ENCODE measurements around the gene GP2.

Gene GP2

DNA sequence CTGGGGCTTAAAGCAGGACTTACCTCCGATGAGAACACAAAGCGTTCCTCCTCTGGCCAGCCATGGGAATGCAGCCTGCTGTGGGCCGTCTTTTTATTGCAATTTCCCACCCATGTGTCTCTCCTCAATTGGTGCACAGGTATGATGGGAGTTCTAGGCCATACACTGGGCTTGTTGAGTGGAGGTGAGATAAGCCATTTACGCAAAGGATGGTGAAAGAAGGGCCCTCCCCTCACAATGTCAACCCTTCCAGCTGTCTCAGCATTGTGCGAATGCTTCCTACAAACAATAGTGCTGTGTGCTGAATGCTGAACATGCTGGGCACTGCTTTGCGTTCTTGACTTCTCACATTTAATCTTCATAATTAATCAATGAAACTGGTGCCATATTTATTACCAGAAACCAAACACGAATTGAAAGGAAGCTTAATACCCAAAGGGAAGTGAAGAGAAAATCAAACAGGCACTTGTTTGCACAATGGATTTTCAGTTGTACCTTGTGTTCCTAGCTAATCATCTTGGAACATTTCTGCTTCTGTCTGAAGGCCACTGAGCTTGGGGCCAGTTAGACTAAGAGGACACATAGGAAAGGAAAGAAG, at the start of gene GP2:
GP2 (minus strand) TSS at position 70 of the 598 bp plus-strand sequence. CDS start 1,082 bp downstream, outside the sequence.
- DNase-seq (ENCODE audit: low read depth), result no peak

DNA sequence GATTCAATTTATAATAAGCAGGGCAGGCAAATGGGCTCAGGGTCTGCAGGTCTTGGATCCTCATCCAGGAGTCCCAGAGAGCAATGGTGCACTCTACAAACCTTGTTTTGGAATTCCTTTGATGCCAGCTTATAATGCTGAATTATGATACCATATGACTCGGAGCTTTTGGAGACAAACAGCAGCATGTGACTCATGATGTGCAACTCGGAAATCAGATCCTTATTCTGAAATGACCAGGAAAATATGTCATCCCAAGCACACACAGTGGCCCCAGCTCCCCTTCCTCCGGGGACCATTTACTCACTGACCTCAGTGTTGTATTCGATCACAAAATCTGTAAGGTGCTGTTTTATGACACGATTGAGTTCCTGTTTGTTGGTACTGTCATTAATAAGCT, 45.4 kb upstream of the GP2 start:
- DNase-seq (ENCODE audit: low read depth), result no peak

DNA sequence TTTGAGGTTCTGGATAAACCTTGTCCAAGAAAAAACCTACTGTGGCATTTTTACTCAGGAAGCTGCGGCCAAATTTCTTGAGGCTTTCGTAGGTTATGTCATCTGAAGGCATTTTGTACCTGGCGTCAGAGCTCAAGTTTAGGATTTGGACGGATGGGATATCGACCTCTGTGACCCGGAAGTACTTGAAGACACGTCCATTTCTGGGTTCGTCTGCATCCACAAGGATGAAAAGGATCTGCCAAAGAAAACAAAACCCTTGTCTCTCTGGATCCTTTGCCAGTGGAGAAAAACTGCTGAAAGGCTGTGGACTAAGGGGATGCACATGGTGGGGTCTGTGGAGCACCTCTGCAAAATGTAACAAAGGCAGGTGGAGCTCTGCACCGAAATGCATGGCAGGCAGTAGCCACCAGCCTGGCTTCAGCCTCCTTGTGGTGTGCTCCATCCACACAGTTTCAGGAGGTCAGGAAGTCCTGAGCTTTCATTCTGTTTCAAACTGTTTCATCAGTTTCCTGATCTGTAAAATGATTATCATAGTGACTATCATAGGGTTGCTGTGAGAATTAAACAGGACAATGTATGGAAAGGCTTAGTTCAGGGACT, 42.2 kb upstream of the GP2 start:
- no peak for DNase-seq (ENCODE audit: low read depth)

DNA sequence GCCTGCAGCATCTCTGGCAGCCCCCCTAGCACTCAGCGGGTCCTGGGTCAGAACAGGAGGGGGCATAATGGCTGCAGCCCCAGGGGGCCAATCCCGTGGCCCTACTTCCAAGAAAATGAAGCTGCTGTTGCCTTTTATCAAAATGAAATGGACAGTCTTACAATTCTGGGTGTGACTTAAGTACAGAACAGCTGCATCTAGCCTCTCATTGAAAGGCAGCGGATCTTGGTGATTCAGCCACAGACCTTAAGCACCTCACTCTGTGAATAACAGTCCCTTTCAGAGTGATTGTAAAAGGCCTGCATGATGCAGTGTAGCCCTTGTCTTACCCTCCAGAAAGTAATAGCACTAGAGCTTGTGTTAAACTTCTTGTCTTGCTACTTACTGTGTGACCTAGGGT, 36.7 kb upstream of the GP2 start:
- no peak for DNase-seq (ENCODE audit: low read depth)

DNA sequence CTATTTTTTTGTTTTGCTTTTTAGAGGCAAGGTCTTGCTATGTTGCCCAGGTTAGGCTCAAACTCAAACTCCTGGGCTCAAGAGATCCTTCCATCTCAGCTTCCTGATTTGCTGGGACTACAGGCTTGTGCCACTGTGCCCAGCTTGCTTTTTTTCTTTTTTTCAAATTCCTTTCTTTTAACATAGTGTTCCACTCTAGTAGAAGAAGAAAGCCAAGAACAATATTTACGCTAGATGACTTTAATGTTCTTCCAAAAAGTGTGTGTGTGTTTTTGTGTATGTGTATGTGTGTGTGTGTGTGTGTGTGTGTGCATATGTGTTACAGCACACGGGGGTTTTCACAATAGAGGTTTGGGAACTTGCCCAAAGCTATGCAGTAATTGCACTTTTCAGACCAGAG, 35.9 kb upstream of the GP2 start:
- DNase-seq (ENCODE audit: low read depth), result no peak

DNA sequence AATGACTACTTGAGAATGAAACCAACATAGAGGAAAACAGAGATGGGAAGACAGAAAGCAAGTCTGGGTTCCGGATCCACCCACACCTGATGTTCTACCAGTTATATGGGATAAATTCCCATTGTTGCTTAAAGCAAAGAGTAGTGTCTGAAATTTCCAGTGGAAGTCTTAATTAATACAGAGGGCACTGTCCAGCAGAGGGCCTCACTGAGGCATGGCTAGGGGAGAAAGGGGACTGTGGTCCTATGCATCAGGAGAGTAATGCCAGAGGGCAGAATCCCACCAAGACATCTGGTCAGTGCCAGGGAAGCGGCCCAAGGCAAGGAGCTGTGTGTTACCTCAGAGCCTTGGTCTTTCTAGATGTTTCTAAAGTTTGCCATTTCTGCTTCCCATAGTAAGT, 32.7 kb upstream of the GP2 start:
- DNase-seq (ENCODE audit: low read depth), result no peak

DNA sequence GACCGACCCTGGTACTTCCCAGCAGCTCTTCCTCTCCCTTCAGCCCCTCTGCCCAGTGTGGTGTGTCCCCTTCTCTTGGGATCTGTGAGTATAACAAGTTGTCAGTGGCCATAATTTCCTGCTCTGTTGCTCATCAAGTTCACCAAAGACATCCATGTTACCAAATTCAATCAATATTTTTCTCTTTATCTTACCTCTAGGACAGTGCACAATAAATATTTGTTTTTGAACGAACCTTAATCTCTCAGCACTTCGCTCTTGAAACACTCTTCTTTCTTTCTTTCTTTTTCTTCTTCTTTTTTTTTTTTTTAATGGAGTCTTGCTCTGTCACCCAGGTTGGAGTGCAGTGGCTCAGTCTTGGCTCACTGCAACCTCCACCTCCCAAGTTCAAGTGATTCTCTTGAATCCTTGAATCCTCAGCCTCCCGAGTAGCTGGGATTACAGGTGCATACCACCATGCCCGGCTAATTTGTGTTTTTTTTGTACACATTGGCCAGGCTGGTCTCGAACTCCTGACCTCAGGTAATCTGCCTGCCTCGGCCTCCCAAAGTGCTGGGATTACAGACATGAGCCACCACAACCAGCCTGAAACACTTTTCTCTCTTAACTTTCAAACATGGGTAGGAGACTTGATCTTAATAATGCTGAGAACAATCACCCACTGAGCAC, 27.9 kb upstream of the GP2 start:
- DNase-seq (ENCODE audit: low read depth), result no peak

DNA sequence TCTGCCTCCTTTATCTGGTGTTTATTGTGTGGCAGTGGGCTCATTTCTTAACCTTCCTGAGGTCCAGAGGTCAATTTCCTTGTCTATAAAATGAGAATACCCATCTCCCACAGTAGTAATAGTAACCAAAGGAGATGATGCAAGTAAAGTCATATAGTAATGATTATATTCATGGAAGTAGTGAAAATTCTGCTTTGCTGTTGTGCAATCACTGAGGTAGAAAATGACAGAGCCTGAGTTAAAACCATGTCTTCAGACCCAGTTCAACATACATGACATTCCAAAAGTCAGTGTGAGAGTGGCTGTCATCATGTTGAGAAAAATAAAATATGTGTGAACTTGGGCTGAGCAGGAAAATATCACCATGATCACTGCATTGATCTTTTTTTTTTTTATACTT, 26.1 kb upstream of the GP2 start:
- no peak for DNase-seq (ENCODE audit: low read depth)

DNA sequence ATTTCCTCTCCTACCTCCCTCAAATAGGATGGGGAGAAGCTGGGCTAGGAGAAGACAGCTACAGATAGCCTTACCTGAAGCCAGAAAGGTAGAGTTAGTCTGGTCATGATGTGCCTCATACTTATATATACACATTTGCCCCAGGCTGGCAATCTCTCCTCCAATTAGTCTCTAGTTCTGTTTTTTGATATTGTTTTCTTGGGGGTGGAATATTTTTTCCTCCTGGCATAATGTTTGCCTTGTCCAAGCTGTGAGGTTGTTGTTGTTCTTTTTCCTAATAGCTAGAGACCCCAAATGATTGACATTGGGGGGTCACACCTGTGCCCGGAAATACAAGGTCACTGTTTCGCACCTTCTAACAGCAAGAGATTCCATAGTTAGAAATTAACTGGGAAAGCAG, 25.3 kb upstream of the GP2 start, which contains the start of gene UMOD:
UMOD (minus strand) TSS at position 101 of the 400 bp plus-strand sequence. CDS start 1,978 bp downstream, outside the sequence.
- no peak for DNase-seq (ENCODE audit: low read depth)

DNA sequence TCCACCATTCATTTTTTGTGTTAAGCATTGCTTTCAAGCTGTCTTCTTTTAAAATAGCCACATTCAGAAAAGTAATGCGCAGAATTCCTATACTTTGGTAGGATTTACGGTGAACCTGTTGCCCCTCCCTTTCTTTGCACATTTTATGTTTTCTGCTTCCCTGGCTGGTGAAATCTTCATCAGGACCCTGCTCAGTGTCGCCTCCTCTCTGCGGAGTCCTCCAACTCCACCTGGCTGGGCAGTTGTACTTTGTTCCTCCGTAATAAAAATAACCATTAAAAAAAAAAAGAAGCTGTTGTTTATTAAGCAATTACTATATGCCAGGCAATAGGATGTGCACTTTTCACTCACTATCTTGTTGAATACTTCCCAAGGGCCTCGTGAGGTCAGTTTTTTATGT, 22.3 kb upstream of the GP2 start:
- no peak for DNase-seq (ENCODE audit: low read depth)

DNA sequence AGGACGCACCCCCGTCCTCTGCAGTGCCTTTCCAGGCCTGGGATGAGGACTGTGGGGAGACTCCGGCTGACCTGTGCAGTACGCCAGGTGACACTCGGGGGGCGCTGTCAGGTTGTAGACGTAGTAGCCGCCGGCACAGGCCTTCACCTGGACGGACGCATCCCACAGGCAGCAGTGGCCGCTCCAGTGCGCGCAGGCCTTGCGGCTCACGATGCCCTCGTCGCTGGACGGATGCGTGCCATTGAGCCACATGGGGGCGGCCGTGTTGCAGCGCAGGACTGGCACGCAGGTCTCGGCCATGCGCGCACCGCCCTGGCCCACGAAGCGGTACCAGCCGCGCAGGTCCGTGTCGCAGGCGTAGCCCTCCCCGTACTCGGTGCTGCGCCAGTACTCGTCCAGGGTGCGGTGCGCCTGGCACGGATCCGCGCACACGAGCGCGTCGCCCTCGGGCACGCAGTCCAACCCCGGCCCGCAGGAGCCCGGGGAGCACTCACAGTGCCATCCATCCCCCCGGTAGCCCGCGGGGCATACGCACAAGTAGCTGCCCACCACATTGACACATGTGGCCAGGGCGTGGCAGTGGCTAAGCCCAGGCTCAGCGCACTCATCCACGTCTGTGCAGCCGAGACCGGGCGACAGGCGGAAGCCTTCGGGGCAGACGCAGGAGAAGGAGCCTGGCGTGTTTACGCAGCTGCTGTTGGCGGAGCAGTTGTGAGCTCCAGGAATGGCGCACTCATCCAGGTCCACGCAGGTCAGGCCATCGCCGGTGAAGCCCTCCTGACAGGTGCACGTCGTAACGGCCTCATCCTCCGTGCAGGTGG, 21.3 kb upstream of the GP2 start:
- no peak for DNase-seq (ENCODE audit: low read depth)

DNA sequence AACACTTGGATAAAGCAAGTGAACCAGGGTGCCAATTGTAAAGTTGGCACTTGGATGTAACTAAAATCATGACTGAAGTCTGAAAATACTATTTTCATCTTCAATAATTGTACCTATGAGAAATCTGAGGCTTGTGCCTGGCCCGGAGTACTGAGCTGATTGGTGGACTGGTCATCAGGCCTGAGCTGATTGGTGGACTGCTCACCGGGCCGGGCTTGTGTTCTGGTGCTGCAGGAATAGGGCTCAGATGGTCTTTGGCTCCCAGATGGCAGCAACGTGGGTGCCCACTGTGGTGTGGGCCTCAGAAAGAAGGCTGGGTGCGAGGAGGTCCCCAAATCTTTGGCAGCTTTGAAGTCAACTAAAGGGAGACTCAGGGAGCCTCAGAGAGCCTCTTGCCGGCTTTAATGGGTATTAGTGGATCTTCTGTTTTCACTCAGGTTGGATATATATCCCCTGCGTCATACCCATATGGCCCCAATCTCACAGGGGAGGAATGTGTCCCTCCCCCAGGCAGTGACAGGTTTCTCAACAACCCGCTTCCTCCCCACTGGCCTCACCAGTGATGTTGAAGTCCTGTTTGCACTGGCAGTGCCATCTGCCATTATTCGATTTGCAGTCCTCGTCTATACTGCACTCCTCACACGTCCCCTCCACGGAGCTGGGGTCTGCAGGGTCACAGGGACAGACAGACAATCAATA, 20.5 kb upstream of the GP2 start:
- DNase-seq (ENCODE audit: low read depth), result no peak

DNA sequence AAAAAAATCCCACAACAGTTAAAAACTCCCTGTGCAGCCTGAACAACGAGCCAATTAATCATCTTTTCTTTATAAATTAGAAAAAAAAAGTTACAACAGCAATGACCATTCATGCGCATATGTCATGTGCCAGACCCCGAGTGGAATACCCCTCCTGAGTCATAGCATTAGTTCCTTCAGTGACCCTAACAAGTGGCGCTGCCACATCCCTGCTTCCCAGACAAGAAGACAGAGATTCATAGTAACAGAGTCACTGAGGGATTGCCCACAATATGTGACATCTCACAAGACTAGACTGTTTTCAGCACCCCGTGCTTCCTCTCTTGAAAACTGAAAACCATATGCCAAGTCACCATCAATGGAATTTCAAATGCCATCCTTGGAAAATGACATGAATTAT, 17.3 kb upstream of the GP2 start:
- DNase-seq (ENCODE audit: low read depth), result no peak

DNA sequence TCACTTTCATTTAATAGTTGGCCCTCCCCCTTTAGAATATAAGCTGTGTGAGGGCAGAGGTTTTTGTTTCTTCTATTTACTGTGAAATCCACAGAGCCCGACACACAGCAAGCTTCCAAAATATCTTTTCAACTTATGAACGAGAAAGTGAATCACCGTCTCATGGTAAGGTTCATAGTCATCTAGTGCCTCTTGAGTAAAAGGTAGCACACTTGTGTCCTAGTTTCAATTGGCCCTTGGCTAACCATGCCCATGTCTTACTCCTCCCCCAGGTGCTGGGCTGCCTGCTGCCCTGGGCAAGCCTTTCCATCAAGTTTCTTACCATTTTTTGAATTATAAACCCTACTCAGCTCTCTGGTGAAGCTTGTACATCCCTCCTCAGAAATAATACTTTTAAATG, 12.4 kb upstream of the GP2 start:
- no peak for DNase-seq (ENCODE audit: low read depth)

DNA sequence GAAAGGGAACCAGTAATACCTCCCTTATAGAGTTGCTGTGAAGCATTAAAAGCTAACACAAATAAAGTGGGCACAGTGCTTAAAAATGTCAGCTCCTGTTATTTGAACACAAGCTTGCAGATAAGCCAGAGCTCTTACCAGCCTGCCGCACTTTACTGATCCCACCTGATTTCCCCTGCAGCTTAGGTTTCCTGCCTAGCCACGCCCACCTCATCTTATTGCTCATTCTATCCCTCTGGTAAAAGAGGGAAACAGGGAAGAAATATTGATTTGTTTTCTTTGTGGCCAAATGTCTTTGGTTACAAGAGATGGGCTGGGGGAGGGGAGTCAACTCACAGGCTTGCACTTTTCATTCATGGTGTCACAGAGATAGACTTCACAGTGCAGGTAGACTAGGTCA, 9.6 kb upstream of the GP2 start:
- no peak for DNase-seq (ENCODE audit: low read depth)

DNA sequence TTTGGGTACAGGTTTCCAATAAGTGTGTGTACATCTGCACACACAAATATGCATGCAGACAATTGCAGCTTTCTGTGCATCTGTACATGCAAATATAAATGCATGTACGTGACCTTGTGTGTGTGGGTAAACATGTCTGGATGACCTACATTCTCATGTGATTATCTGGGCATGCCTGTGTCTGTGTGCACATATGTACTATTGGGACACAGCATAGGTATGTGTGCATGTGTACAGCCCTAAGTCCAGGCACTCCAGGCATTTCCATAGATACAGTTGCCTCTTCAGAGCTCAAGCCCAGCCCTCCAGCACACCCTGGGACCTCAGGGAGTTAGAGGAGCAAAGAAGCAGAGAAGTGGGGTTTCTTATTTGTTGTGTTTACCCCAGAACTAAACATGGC, 7.1 kb upstream of the GP2 start:
- no peak for DNase-seq (ENCODE audit: low read depth)

DNA sequence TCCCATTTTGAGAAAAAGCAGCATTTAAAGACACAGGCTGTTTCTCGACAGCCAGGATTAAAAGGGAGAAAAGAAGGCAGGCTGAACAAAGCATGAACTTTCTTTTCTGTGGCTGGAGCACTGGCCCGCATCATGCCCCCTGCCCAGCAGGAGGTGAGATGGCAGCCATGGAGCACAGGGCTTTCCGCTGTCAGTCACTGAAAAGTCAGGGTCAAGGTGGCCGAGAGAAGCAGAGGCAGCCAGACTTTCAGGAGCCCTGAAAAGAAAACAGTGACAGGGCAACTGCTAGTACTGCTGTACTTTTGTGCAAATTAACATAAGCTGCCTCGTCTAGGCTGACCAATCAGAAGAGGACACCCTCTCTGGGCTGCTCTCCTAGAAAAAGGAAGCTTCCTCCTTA, 5.8 kb upstream of the GP2 start:
- no peak for DNase-seq (ENCODE audit: low read depth)

DNA sequence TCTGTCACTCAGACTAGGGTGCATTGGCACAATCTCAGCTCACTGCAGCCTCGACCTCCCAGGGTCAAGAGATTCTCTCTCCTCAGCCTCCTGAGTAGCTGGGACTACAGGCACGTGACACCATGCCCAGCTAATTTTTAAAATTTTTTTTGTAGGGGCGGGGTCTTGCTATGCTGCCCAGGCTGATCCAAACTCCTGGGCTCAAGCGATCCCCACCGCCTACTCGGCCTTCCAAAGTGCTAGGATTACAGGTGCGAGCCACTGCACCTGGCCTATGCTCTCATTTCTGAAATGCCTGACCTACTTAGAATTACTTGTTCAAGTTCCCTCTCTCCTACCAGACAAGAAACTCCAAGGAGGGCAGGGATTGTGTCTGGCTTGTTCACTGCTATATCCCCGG, 5.1 kb upstream of the GP2 start:
- no peak for DNase-seq (ENCODE audit: low read depth)

DNA sequence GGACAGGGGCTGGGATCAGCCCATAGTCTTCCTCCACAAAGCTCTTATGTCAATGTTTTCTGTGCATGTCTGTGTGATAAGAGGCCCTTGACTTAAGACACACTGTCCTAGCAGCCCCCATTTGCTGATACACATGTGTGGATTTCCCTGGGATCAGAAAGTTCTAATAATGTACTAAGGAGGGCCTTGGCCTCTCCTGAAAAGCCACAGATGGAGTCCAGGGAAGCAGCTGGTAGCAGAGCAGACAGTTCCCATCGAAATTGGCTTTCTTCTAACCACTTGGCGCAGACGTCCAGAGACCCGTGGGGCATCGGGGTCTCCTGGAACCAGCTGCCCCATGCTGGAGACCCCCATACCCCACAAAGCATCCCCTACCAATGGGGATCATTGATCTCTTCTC, 4.3 kb upstream of the GP2 start:
- DNase-seq (ENCODE audit: low read depth), result no peak

DNA sequence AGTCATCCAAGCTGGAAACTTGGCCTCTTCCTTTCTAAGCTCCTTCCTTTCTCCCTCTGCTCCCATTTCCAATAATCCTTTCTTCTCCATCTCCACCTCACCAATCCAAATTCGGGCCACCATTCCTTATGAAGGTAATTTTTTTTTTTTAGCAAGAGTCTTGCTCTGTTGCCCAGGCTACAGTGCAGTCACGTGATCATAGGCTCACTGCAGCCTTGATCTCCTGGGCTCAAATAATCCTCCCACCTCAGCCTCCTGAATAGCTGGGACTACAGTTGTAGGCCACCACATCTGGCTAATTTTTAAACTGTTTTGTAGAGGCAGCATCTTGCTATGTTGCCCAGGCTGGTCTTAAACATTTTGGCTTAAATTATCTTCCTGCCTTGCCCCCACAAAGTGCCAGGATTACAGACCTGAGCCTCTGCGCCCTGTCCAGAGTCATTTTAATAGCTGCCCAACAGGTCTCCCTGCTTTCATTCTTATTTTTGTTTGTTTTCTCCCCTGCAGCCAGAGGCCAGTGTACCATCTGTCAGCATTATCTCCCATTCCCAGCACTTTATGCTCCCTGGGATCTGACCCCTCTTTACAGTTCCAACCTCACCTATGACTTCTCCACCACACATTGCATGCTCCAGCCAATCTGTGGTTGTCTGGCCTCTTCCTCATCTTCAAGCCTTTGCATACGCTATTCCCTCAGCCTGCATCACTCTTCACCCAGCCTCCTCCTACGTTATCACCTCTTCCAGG, 2.3 kb upstream of the GP2 start:
- DNase-seq (ENCODE audit: low read depth), result no peak

DNA sequence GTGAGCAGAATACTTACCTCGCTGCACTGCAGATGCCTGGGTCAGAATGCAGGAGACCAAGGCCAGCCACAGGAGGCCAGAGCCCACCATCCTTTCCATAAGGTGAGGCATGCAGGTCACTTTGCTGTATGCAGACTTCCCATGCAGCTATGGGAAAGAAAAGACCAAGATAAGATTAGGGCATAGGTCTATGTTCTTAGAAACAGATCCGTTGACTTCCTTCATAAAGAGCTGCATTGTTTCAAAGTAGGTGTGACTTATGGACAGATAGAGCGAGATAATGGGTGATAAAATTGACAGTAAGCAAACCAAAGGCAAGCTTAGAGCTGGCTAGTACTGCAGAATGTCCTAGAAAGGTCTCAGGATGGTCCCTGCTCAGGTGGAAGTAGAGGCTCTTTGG, 992 bp downstream of the GP2 start:
- DNase-seq (ENCODE audit: low read depth), result no peak

DNA sequence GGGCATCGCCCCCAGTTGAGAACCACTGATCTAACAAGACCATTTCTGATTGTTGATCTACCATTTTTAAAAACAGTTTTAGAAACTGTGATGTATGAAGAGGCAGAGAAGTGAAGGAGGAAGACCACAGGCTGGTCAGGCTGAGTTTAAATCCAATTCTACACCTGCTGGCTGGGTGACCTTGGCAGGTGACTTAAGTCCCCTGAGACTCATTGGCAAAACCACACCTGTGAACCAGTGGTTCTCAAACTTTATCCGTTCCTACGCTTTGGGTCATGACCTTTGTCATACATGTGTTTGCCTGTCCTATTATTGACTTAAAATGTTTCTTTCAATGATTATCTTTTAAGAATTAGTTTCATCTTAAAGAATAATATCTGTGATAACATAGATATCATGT, 2.3 kb downstream of the GP2 start:
- DNase-seq (ENCODE audit: low read depth), result no peak

All from GM04504 (cell line).